ENCODE results near the gene AHNAK2.

AHNAK2 gene

DNA sequence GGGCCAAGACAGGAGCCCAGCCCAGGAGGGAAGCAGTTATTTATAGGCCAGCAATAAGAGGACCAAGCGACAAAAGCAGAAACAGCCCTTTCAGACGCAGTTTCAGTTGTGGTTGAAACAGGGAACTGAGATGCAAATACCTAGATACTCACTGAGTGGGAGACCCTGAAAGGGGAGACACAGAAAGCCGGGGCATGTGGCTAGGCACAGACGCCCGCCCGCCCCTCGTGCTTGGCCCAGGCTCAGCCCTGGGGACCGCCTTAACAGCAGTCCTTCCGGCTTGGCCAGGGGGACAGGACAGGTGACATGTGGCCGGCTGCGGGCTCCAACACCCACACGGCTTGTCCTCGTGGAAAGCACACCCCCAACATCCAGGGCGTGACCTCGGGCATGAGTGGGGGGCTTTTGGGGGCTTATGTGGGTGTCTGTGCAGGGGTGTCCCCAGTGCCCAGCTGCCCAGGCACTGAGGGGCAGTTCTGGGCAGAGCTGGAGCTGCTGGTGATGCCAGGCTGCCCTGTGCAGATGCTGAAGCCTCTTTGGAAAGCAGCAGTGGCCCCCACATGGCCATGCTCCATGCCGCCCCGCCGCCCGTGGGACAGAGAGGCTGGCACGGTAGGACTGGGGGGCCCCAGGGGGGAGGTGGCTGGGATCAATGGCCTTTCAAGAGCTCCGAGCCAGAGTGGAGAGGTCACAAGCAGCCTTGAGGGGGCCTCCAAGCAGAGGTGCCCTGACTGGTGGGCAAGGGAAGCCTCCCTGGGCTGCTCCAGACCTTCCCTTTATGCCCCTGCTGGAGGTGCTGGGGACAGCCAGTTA is 51.3 kb downstream of the AHNAK2 start:
- Mint-ChIP-seq H3K27ac (no peak overlapping the region), H3K4me1 (peaks cover 4% of the 10 kb centered on the region), H3K36me3 (ENCODE audit: low read depth) (no peaks in the 10 kb centered on the region), H3K27me3 (ENCODE audit: low read depth, poor library complexity) (peaks cover 36% of the 10 kb centered on the region), H3K4me3 (no peak overlapping the region), H3K9me3 (peaks cover 4% of the 10 kb centered on the region)
- no peak for DNase-seq
- TF ChIP-seq, protein P1, sequence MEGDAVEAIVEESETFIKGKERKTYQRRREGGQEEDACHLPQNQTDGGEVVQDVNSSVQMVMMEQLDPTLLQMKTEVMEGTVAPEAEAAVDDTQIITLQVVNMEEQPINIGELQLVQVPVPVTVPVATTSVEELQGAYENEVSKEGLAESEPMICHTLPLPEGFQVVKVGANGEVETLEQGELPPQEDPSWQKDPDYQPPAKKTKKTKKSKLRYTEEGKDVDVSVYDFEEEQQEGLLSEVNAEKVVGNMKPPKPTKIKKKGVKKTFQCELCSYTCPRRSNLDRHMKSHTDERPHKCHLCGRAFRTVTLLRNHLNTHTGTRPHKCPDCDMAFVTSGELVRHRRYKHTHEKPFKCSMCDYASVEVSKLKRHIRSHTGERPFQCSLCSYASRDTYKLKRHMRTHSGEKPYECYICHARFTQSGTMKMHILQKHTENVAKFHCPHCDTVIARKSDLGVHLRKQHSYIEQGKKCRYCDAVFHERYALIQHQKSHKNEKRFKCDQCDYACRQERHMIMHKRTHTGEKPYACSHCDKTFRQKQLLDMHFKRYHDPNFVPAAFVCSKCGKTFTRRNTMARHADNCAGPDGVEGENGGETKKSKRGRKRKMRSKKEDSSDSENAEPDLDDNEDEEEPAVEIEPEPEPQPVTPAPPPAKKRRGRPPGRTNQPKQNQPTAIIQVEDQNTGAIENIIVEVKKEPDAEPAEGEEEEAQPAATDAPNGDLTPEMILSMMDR (IDR thresholded peaks at IDR 0.05): no peak

DNA sequence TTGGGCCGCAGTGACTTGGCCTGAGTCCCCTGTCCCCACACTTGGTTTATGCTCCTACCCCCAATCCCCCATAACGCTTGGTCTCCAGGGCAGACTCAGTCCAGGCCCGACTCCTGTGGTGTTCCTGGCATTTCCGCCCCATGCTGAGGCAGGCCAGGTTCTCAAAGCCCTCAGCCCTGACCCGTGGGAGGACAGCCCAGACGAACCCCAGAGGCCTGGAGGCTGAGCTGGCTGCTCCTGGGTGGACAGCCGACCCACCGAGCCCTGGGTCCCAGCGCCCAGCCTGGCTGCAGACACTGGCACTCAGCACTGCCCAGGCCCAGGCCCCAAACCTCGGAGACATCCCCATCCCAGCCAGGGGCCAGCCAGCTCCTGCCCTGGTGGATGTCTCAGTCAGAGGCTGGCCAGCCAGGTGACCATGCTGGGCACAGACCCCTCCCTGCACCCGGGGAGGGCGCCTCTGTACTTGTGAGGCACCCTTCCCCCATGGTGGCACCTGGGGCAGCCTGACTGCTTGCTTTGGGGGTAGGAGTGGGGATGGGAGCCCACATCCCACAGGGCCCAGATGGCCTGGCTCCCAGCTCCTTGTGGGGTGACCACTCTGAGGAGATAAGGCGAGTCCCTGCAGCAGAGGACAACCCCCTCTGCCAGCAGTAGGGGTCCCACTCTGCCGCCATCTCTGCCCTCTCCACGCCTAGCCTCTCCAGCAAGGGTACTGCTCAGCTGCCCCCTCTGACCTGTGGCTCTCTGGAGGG is 52.1 kb downstream of the AHNAK2 start:
- no peak overlapping the region for H3K27ac Mint-ChIP-seq
- H3K9me3 Mint-ChIP-seq: peaks cover 12% of the 10 kb centered on the region
- peaks cover 4% of the 10 kb centered on the region for H3K4me1 Mint-ChIP-seq
- H3K36me3 Mint-ChIP-seq (ENCODE audit: low read depth): no peaks in the 10 kb centered on the region
- TF ChIP-seq, protein P1 (IDR thresholded peaks at IDR 0.05): no peak
- no peak overlapping the region for H3K4me3 Mint-ChIP-seq
- no peak for DNase-seq
- peaks cover 28% of the 10 kb centered on the region for H3K27me3 Mint-ChIP-seq (ENCODE audit: low read depth, poor library complexity)

DNA sequence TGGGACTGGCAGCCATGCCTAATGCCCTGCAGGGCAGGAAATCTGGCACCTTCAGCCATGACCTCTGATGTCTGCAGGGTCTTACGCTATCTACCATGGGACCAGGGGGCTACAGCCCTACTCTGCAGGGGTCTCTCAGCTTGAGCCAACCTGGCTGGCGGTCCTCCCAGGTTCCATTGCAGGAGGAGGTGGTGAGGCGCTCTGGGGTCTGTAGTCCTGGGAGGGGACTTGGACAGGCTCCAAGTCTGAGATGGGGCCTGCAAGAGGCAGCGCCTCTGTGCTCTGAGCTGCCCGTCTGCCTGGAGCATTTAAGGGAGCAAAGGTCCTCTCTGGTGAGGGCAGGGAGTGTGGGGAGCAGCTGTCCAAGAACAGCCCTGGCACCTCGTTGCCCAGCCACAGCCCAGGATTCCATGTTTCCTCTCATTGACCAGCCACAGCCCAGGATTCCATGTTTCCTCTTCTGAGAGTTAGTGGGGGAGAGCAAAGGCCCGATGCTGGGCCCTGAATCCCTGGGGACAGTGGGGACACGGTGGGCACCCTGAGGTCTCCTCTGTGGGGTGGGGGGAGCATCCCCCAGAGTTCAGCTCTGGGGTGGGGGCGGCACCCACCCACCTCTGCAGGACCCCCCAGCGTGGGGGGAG is 52.8 kb downstream of the AHNAK2 start:
- Mint-ChIP-seq H3K27ac (no peak overlapping the region), H3K4me3 (no peak overlapping the region), H3K9me3 (peaks cover 19% of the 10 kb centered on the region), H3K36me3 (ENCODE audit: low read depth) (no peaks in the 10 kb centered on the region), H3K4me1 (peaks cover 4% of the 10 kb centered on the region), H3K27me3 (ENCODE audit: low read depth, poor library complexity) (peaks cover 21% of the 10 kb centered on the region)
- DNase-seq: no peak
- TF ChIP-seq, protein P1 (IDR thresholded peaks at IDR 0.05): no peak

DNA sequence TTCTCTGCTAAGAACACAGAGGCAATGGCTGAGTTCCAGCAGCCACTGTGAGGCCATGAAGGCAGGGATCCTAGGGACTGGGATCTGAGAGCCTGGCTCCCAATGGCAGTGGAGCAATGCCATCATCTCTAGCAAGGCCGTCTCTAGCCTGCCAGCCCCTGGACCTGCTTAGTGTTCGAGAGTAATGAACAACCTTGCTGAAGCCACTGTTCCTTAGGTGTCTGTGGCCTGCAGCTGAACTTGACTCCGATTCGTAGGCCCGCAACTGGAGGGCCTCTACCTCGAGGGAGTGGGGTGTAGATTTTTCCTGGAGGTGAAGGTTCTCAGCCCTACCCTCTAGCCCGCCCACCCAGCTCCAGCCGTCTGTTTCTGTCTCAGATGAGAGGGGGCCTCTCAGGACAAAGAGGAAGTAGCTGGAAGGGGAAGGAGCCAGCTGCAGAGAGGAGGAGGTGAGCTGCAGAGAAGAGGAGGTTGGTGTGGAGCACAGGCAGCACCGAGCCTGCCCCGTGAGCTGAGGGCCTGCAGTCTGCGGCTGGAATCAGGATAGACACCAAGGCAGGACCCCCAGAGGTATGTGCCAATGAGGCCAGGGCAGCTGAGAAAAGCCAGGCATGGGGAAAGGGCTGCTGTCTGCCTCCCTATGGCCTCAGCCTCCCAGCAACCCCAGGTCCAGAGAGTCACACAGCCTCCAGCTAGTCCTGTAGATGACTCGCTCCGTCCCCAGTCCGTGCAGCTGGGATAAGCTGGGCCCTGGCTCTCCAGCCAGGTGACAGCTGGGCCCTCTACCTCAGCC is 53.6 kb downstream of the AHNAK2 start, which contains the start of gene PLD4:
TSS of gene PLD4 (plus strand) at position 459 of the 793 bp plus-strand sequence. CDS start 2,262 bp downstream, outside the sequence.
- H3K36me3 Mint-ChIP-seq (ENCODE audit: low read depth): peaks cover 3% of the 10 kb centered on the region
- no peak within 1 kb of the TSS for H3K27ac Mint-ChIP-seq
- peaks cover 23% of the 10 kb centered on the region for H3K9me3 Mint-ChIP-seq
- H3K4me3 Mint-ChIP-seq: no peak within 1 kb of the TSS
- H3K4me1 Mint-ChIP-seq: peaks cover 8% of the 10 kb centered on the region
- peaks cover 14% of the 10 kb centered on the region for H3K27me3 Mint-ChIP-seq (ENCODE audit: low read depth, poor library complexity)
- TF ChIP-seq, protein P1 (IDR thresholded peaks at IDR 0.05): no peak
- DNase-seq: no peak

DNA sequence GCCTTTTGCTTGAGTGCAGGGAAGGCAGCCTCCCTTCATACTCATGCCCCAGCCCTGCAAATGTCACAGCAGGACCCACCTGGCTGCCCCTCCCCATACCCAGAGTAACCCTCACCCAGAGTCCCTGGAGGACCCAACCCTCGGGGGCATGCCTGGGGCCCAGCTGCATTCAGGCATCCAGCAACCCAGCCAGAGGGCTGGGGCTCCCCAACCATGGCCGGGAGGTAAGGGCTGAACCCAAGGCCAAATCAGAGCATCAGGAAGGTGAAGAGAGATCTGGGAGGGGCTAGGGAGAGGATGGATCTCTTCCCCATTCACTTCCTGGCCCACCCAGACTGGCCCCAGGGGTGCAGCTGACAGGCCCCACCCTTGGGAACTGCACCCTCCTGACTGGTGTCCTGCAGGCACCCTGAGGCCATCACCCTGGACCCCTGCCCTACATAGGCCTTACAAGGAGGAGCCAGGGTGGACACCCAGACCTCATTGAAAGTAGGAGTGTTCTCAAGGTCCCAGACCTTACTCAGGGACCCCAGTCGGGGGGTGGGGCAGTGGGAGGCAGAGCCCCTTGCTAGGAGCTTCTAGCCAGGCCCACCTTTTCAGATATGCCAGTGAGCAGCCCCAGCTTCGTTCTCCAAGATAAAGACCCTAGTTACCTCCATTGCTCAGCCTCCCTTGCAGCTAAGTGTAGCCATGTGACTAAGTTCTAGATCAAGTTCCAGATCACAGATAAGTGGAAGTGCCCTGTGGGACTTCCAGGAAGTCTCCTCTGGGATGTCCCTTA is 54.3 kb downstream of the AHNAK2 start:
- H3K27ac Mint-ChIP-seq: no peak overlapping the region
- H3K27me3 Mint-ChIP-seq (ENCODE audit: low read depth, poor library complexity): peaks cover 8% of the 10 kb centered on the region
- no peak for DNase-seq
- peaks cover 16% of the 10 kb centered on the region for H3K4me1 Mint-ChIP-seq
- TF ChIP-seq, protein P1 (IDR thresholded peaks at IDR 0.05): no peak
- H3K36me3 Mint-ChIP-seq (ENCODE audit: low read depth): peaks cover 7% of the 10 kb centered on the region
- H3K9me3 Mint-ChIP-seq: peaks cover 30% of the 10 kb centered on the region
- H3K4me3 Mint-ChIP-seq: no peak overlapping the region

Measured in nephron progenitor cell (in vitro differentiated cells).